Mesodermal cell (in vitro differentiated cells): ENCODE measurements around the gene USP24.

ENCODE experiments used
- H3K27ac ChIP-seq: 2 replicates; pipeline ENCODE4 v1.7.0; 2013; ENCODE audit warnings: mild to moderate bottlenecking, low read depth, low read length, moderate library complexity; ENCODE audit not compliant: severe bottlenecking
- H3K36me3 ChIP-seq: 2 replicates; pipeline ENCODE4 v1.7.1; 2013; ENCODE audit warnings: mild to moderate bottlenecking, low read length, moderate library complexity; ENCODE audit not compliant: control insufficient read depth, insufficient read depth
- H3K4me1 ChIP-seq: one replicate; pipeline ENCODE4 v1.7.1; 2013; ENCODE audit warnings: mild to moderate bottlenecking, low read length; ENCODE audit not compliant: insufficient read depth, control insufficient read depth, poor library complexity, severe bottlenecking
- H3K4me3 ChIP-seq: 2 replicates; pipeline ENCODE4 v1.7.0; 2013; ENCODE audit warnings: low read length, control low read depth, mild to moderate bottlenecking; ENCODE audit not compliant: insufficient read depth, poor library complexity, severe bottlenecking; ENCODE audit errors: extremely low read depth
- H3K9me3 ChIP-seq: 2 replicates; pipeline ENCODE4 v1.7.1; 2013; ENCODE audit warnings: mild to moderate bottlenecking, low read length, moderate library complexity; ENCODE audit not compliant: control insufficient read depth
- WGBS, 2 experiments: methylation state at CpG; one replicate each; pipeline ENCODE4 v1.1.5; 2013; ENCODE audit warnings: missing lambda C conversion rate in 2 of 2; ENCODE audit not compliant: insufficient coverage in 2 of 2; 5-methylcytosine and 5-hydroxymethylcytosine counted together

Gene USP24

DNA sequence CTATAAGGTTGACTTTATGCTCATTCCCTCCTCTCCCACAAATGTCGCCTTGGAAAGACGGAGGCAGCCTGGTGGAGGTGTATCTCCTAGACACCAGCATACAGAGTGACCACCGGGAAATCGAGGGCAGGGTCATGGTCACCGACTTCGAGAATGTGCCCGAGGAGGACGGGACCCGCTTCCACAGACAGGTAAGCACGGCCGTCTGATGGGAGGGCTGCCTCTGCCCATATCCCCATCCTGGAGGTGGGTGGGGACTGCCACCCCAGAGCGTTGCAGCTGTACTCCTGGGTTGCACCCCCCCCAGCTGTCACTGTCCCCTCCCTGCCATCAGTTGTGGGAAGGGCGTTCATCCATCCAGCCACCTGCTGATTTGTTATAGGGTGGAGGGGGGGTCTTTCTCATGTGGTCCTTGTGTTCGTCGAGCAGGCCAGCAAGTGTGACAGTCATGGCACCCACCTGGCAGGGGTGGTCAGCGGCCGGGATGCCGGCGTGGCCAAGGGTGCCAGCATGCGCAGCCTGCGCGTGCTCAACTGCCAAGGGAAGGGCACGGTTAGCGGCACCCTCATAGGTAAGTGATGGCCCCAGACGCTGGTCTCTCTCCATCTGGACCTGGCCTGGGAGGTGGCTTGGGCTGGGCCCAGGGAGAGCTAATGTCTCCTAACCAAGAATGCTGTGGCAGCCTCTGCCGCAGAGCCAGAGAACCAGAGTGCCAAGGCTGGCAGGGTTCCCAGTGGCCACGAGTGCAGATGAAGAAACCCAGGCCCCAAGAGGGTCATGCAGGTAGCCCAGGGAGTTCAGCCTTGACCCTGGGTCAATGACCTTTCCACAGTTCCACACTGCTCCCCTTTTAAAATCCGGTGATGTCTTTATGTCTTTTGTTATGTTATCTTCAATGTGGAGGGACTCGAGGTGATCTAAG is 162.7 kb downstream of the USP24 start:
- 92 to 93% methylated on average over 21 to 23 of the region's 29 CpGs for WGBS, 2 experiments
- Histone ChIP-seq H3K27ac (no peak overlapping the region), H3K36me3 (no peaks in the 10 kb centered on the region), H3K9me3 (no peaks in the 10 kb centered on the region), H3K4me1 (no peaks in the 10 kb centered on the region), H3K4me3 (no peak overlapping the region)

DNA sequence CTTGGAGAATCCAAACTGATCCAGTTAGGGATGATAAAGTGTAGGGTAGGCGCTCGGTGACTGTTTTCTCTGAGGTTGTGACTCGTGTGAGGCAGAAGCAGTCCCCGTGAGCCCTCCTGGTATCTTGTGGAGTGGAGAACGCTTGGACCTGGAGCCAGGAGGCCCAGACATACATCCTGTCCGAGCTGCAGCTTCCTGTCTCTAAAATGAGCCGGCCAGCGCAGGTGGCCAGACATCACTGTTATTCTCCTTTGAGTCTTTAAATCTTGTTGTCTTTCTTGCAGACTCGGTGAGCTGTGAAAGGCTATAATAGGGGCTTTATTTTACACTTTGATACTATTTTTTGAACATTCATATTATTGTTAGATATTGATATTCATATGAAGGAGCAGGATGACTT is 163.5 kb downstream of the USP24 start:
- no peak overlapping the region for H3K27ac ChIP-seq
- no peaks in the 10 kb centered on the region for H3K4me1 ChIP-seq
- WGBS, 2 experiments, result 84 to 87% methylated on average over 6 to 8 of the region's 9 CpGs
- no peaks in the 10 kb centered on the region for H3K36me3 ChIP-seq
- H3K9me3 ChIP-seq, result no peaks in the 10 kb centered on the region
- no peak overlapping the region for H3K4me3 ChIP-seq

DNA sequence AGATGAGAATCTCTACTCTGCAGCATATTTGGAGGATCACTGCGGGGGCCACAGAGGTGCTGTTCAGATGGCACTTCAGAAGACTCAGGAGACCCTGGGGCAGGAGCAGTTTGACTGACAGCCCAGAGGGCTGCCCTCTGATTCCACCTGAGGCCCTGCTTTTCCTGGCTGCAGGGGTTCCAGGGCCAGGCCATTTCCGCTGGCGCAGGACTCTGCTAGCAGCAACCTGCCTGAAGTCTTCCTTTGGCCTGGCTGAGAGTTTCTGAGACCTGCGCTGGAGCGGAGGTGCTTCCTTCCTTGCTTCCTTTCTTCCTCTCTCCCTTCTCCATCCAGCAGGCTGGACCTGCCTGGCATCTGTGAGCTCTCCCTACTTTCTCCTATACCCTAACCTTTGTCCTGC is 164.0 kb downstream of the USP24 start:
- H3K27ac ChIP-seq, result no peak overlapping the region
- no peak overlapping the region for H3K4me3 ChIP-seq
- WGBS, 2 experiments, result 95 to 99% methylated on average over 5 of the region's 5 CpGs
- no peaks in the 10 kb centered on the region for H3K36me3 ChIP-seq
- no peaks in the 10 kb centered on the region for H3K9me3 ChIP-seq
- H3K4me1 ChIP-seq, result no peaks in the 10 kb centered on the region

DNA sequence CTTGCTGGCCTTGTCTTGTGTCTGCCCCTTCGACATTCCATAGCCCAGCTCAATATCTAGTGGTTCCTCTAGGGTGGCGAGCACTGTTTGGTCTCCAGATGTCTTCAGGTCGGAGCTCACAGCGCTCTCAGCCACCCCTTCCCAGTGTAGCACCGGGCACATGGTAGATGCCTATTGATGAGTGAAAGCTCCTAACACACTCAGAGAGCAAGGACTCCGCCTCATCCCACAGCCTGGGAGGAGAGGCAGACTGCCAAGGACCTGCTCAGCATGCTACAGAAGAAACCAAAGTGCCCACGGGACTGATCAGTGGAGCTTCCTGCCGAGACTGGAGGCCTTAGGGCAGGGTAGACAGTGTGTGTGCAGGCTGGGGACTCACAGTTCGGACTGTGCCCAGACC is 164.9 kb downstream of the USP24 start:
- no peaks in the 10 kb centered on the region for H3K4me1 ChIP-seq
- H3K4me3 ChIP-seq, result no peak overlapping the region
- H3K9me3 ChIP-seq, result no peaks in the 10 kb centered on the region
- 91 to 92% methylated on average over 5 to 8 of the region's 9 CpGs for WGBS, 2 experiments
- no peak overlapping the region for H3K27ac ChIP-seq
- no peaks in the 10 kb centered on the region for H3K36me3 ChIP-seq

DNA sequence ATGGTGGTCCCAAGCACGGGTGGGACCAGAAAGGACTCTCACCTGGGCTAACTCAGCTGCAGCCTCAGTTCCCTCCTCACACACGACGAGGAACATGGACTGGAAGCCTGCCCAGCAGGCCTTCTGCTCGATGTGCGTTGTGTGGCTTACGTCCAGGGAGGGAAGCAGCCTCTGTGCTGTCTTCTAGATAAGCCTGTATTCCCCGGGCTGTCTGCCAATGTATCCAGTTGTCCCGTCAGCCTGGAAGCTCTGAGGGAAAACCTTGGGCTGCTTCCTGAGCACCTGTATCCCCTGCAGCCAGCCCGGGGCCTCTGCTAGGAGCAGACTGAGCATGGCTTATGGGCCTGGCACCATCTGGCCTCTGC is 165.3 kb downstream of the USP24 start:
- WGBS, 2 experiments, result 93 to 96% methylated on average over 7 to 8 of the region's 9 CpGs
- Histone ChIP-seq H3K4me3 (no peak overlapping the region), H3K27ac (no peak overlapping the region), H3K9me3 (no peaks in the 10 kb centered on the region), H3K36me3 (no peaks in the 10 kb centered on the region), H3K4me1 (no peaks in the 10 kb centered on the region)

DNA sequence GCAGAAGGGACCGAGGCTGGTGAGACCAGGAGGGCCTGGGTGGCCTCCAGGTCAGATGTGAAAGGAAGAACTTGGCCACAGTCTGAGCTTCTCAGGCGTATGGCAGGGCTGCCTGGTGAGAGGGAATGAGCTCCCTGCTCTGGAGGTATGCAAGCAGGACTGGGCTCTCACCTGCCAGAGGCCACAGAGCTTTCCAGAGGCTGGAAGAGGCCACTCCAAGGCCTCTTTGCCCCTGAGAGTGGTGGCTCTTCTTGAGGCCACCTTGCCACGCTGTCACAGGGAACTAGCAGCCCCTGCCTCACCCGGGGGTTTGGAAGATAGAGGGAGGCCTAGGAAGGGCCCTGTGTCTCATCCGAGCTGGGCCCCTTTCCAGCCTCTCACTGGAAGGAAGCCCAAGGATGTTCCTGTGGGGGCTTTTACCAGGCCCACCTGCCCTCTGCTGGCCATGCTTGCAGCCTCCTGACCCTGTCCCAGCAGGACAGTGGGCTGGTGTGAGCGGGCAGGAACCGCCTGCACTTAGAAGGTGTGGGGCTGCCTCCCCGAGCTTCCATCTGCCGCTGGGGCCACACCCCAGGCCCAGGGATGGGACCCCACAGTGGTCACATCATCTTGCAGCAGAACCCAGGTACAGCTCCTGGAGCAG is 165.8 kb downstream of the USP24 start:
- H3K27ac ChIP-seq, result no peak overlapping the region
- 91 to 92% methylated on average over 8 to 9 of the region's 9 CpGs for WGBS, 2 experiments

DNA sequence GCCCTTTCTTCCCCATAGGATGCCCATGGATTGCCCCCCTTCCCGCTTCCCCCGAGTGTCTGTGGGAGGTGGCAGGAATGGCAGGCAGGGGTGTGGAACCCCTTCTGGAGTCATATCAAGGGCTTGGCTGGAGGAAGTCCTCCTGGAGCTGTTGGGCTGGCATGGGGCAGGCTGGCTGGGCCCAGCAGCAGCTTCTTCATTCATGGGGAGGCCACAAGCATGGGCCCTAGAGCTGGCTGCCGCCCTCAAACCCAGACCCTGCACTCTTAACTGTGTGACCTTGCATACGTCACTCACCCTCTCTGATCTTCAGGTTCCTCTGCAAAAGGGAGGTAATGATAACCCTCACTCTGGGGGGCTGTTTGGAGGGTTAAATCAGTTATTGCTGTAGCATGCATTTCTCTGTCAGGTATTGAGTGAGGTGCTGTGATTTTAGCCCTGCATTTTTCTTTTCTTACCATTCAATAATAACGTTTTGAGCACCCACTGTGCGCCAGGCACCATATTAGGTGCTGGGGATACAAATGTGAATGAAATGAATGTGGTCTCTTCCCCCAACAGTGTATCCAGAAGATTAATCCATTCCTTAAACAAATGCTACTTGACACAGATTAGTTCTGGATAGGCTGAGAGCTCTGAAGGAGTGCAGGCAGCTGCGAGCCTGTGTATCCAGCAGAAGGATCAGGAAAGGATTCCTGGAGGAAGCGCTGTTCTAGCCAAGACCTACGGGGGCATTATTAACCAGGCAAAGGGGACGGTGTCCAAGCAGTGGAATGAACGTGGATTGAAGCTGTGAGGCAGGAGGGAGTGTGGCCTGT is 166.5 kb downstream of the USP24 start:
- WGBS, 2 experiments, result 83 to 84% methylated on average over 6 of the region's 11 CpGs
- Histone ChIP-seq H3K27ac (no peak overlapping the region), H3K4me1 (no peaks in the 10 kb centered on the region), H3K9me3 (no peaks in the 10 kb centered on the region), H3K4me3 (no peak overlapping the region), H3K36me3 (no peaks in the 10 kb centered on the region)

More for the DNA sequence above, 165.8 kb downstream of the USP24 start:
- Histone ChIP-seq H3K36me3 (no peaks in the 10 kb centered on the region), H3K4me1 (no peaks in the 10 kb centered on the region), H3K4me3 (no peak overlapping the region), H3K9me3 (no peaks in the 10 kb centered on the region)

DNA sequence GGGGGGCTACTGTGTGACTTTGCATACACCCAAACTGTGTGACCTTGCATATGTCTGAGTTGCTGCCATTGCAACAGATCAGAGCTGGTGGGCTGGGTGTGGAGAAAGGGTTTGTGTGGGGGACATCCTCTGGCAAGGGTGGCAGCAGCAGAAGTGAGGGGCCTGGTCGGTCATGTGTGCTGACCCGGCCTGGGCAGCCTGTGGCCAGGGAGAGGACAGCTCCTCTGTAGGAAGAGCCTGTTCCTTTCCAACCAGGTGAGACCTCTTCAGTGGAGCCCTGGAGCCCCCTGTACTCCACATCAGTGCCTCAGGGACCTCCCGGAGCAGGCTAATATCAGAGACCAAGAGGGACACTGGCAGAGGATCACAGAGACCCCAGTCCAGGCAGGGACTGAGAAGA is 167.6 kb downstream of the USP24 start:
- WGBS, 2 experiments, result 90 to 91% methylated on average over 3 of the region's 3 CpGs
- Histone ChIP-seq H3K4me1 (no peaks in the 10 kb centered on the region), H3K36me3 (no peaks in the 10 kb centered on the region), H3K27ac (no peak overlapping the region), H3K9me3 (no peaks in the 10 kb centered on the region), H3K4me3 (no peak overlapping the region)

DNA sequence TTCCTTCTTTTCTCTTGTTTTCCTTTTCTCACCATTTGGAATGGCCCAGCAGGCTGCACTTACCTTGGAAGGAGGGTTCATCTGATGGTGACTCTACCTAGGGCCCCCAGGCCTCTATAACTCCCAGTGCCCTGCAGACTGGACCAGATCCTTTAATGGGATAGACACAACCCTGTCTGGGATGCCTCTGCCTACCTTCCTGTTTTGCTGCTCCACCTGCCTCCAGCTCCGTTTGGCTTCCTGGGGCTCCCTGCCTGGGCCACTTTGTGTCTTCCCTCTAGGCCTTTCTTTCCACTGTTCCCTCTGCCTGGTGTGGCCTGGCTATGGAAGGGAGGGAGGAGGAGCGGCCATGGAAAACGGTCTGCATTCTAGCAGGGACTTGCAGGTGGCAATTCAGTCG is 168.3 kb downstream of the USP24 start:
- no peaks in the 10 kb centered on the region for H3K9me3 ChIP-seq
- WGBS, 2 experiments, result 93% methylated on average over 3 of the region's 4 CpGs; no CpG with 5 or more reads in 1 of the 2 experiments

DNA sequence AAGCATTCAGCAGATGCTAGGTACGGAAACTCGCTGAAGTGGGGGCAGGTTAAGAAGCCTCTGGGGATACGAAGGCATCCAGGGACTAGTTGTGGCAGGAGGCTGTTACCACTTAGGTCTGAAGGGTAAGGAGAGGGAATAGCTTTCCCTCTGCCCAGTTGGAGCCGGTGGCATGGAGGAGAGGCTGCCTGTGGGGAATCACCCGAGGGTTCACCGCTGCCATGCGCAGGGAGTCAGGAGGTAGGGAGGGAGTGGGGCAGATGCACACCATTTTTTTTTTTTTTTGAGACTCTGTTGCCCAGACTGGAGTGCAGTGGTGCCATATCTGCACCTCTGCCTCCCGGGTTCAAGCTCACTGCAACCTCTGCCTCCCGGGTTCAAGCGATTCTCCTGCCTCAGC is 169.7 kb downstream of the USP24 start:
- Histone ChIP-seq H3K9me3 (no peaks in the 10 kb centered on the region), H3K27ac (no peak overlapping the region), H3K36me3 (no peaks in the 10 kb centered on the region), H3K4me3 (no peak overlapping the region), H3K4me1 (no peaks in the 10 kb centered on the region)
- 93 to 95% methylated on average over 6 to 7 of the region's 10 CpGs for WGBS, 2 experiments

More for the DNA sequence above, 168.3 kb downstream of the USP24 start:
- no peaks in the 10 kb centered on the region for H3K36me3 ChIP-seq
- H3K4me1 ChIP-seq, result no peaks in the 10 kb centered on the region
- H3K4me3 ChIP-seq, result no peak overlapping the region
- no peak overlapping the region for H3K27ac ChIP-seq
